HCT116 (cell line): ENCODE data around the gene OR7A5. TPM values are rescaled to one million over a fixed set of nuclear protein-coding genes. Genes with fewer than 3 reads are reported as not detected.

ENCODE experiments used
- ATAC-seq: fragments of 200-7000 bp; cut with Tn5 transposase; 2 replicates; pipeline ENCODE4 v1.9.1; 2020; ENCODE audit warnings: mild to moderate bottlenecking, moderate library complexity
- Bru-seq: library from RNA; stranded (reverse); fragments of 400-500 nt; gene quantifications from one replicate; lab custom pipeline; 2021; lab: Mats Ljungman, UMichigan
- BruChase-seq, 2 experiments: library from RNA; stranded (reverse); fragments of 400-500 nt; gene quantifications; one replicate each; lab custom pipeline; 2021; lab: Mats Ljungman, UMichigan
- BruUV-seq: library from RNA; stranded (reverse); fragments of 400-500 nt; replicated peaks from 2 replicates; lab custom pipeline; 2021; lab: Mats Ljungman, UMichigan
- CTCF ChIA-PET: fragments of 300-600 bp; sonication (Branson Sonifier 250); formaldehyde crosslinking; loops from one replicate; lab custom pipeline; 2021; ENCODE audit warnings: antibody characterized with exemption; lab: Charles Lee
- POLR2A ChIA-PET: fragments of 300-600, 350-600 bp; sonication (Branson Sonifier 250); formaldehyde crosslinking; loops from one replicate; lab custom pipeline; 2021; ENCODE audit warnings: antibody characterized with exemption; lab: Charles Lee
- RAD21 ChIA-PET, 2 experiments: fragments of 300-600 bp; sonication (Branson Sonifier 250); formaldehyde crosslinking; loops; one replicate each; lab custom pipeline; 2023; ENCODE audit warnings: low total read pairs in 2 of 2; ENCODE audit not compliant: uncharacterized antibody in 2 of 2, unreplicated experiment in 2 of 2, low non-redundant PET in 1 of 2; lab: Charles Lee
- DNase-seq: peaks from one replicate; pipeline ENCODE4 v3.0.0-alpha.2; 2010; ENCODE audit warnings: low read depth, low spot score
- H2AFZ ChIP-seq: fragments of 200-600 bp; shearing (Covaris generic), sonication (generic); 2 replicates; pipeline ENCODE4 v1.6.1; 2017; ENCODE audit warnings: low read depth, mixed run types, mixed read lengths, antibody characterized with exemption, low read length; ENCODE audit not compliant: poor library complexity, severe bottlenecking
- H3K27ac ChIP-seq: 2 replicates; pipeline ENCODE4 v1.5.1; 2012; ENCODE audit warnings: low read depth, low read length
- H3K27me3 ChIP-seq: fragments of 200-600 bp; sonication (generic); 2 replicates; pipeline ENCODE4 v1.6.1; 2016; ENCODE audit warnings: mixed run types, low read length, mixed read lengths; ENCODE audit not compliant: insufficient read depth
- H3K36me3 ChIP-seq, 2 experiments: fragments of 200-500 bp in 1 of 2; fragments of 200-600 bp in 1 of 2; sonication (Bioruptor generic) in 1 of 2; sonication (generic) in 1 of 2; 2 replicates each; pipeline versions ENCODE4 v1.5.1 to v1.6.1; 2014 to 2016; ENCODE audit warnings: low read length in 2 of 2, inconsistent platforms in 1 of 2, mixed read lengths in 1 of 2, mixed run types in 1 of 2; ENCODE audit not compliant: insufficient read depth in 2 of 2, control insufficient read depth in 1 of 2
- H3K4me1 ChIP-seq, 2 experiments: fragments of 200-600 bp in 1 of 2; sonication (generic) in 1 of 2; 2 replicates each; pipeline versions ENCODE4 v1.5.1 to v1.6.1; 2012 to 2017; ENCODE audit warnings: low read length in 2 of 2, inconsistent platforms in 1 of 2, mild to moderate bottlenecking in 1 of 2, mixed read lengths in 1 of 2, mixed run types in 1 of 2, moderate library complexity in 1 of 2; ENCODE audit not compliant: insufficient read depth in 2 of 2, control insufficient read depth in 1 of 2
- H3K4me2 ChIP-seq: fragments of 200-600 bp; sonication (generic); 2 replicates; pipeline ENCODE4 v1.6.1; 2017; ENCODE audit warnings: mixed run types, low read length, mixed read lengths
- H3K4me3 ChIP-seq, 2 experiments: fragments of 200-600 bp in 1 of 2; sonication (generic) in 1 of 2; replicated peaks in 1 of 2; 2 replicates each; pipeline ENCODE4 v1.5.1; 2011 to 2016; ENCODE audit warnings: low read length in 2 of 2, control low read depth in 1 of 2, low read depth in 1 of 2, mild to moderate bottlenecking in 1 of 2, mixed read lengths in 1 of 2, mixed run types in 1 of 2
- H3K79me2 ChIP-seq: fragments of 200-600 bp; sonication (generic); 2 replicates; pipeline ENCODE4 v1.6.1; 2017; ENCODE audit warnings: mild to moderate bottlenecking, mixed run types, low read length, moderate library complexity, mixed read lengths; ENCODE audit not compliant: insufficient read depth
- H3K9ac ChIP-seq: fragments of 200-600 bp; sonication (generic); 2 replicates; pipeline ENCODE4 v1.6.1; 2016; ENCODE audit warnings: low read length, mixed read lengths
- H3K9me2 ChIP-seq: fragments of 200-600 bp; sonication (generic), shearing (Covaris generic); 2 replicates; pipeline ENCODE4 v1.6.1; 2017; ENCODE audit warnings: mixed run types, mild to moderate bottlenecking, moderate library complexity; ENCODE audit not compliant: insufficient read depth
- H3K9me3 ChIP-seq, 2 experiments: fragments of 200-500 bp in 1 of 2; fragments of 200-600 bp in 1 of 2; sonication (Bioruptor generic) in 1 of 2; sonication (generic) in 1 of 2; 2 replicates each; pipeline ENCODE4 v1.6.1; 2014 to 2017; ENCODE audit warnings: low read length in 2 of 2, mixed read lengths in 2 of 2, inconsistent platforms in 1 of 2, low read depth in 1 of 2, mild to moderate bottlenecking in 1 of 2, mixed run types in 1 of 2, moderate library complexity in 1 of 2; ENCODE audit not compliant: control insufficient read depth in 1 of 2, insufficient read depth in 1 of 2
- H4K20me1 ChIP-seq: fragments of 200-600 bp; sonication (generic), shearing (Covaris generic); 2 replicates; pipeline ENCODE4 v1.6.1; 2017; ENCODE audit warnings: mixed run types, mild to moderate bottlenecking, moderate library complexity; ENCODE audit not compliant: insufficient read depth
- CBX3 ChIP-seq: IDR thresholded peaks from 2 replicates; pipeline ENCODE4 v1.6.1; 2012; ENCODE audit warnings: low read depth
- CEBPB ChIP-seq: IDR thresholded peaks from 2 replicates; pipeline ENCODE4 v1.6.1; 2012; ENCODE audit warnings: low read depth
- CTCF ChIP-seq, 3 experiments: fragments of 200-600 bp in 1 of 3; sonication (generic) in 1 of 3; IDR thresholded peaks in 2 of 3; conservative IDR thresholded peaks in 1 of 3; 2 replicates each; pipeline ENCODE4 v1.5.1; 2012 to 2017; ENCODE audit warnings: low read depth in 2 of 3, low read length in 2 of 3, antibody characterized with exemption in 1 of 3, borderline replicate concordance in 1 of 3, control low read depth in 1 of 3, mild to moderate bottlenecking in 1 of 3, mixed read lengths in 1 of 3, mixed run types in 1 of 3, moderate library complexity in 1 of 3; ENCODE audit not compliant: insufficient read depth in 1 of 3
- MAX ChIP-seq: IDR thresholded peaks from 2 replicates; pipeline ENCODE4 v1.6.1; 2012
- POLR2AphosphoS5 ChIP-seq: IDR thresholded peaks from 2 replicates; pipeline ENCODE4 v1.6.1; 2011; ENCODE audit warnings: mild to moderate bottlenecking, low read depth, low read length, moderate library complexity
- RAD21 ChIP-seq: IDR thresholded peaks from 2 replicates; pipeline ENCODE4 v1.6.1; 2012; ENCODE audit warnings: low read depth, mild to moderate bottlenecking
- YY1 ChIP-seq: IDR thresholded peaks from 2 replicates; pipeline ENCODE4 v1.6.1; 2011; ENCODE audit warnings: low read length, low read depth, moderate library complexity, mild to moderate bottlenecking; ENCODE audit not compliant: insufficient replicate concordance; ENCODE audit errors: extremely low read depth
- ZBTB33 ChIP-seq: IDR thresholded peaks from 2 replicates; pipeline ENCODE4 v1.6.1; 2011; ENCODE audit warnings: mild to moderate bottlenecking, low read length, moderate library complexity; ENCODE audit not compliant: insufficient replicate concordance; ENCODE audit errors: extremely low read depth
- intact Hi-C: fragments of 100-400 bp; cut with micrococcal nuclease; formaldehyde crosslinking; loops from 2 replicates; pipeline ENCODE4 v1.10.0; 2022
- long read RNA-seq: library from polyadenylated mRNA; unstranded; transcript quantifications from one replicate; pipeline ENCODE4 v2.0.0, GENCODE V29; 2021; ENCODE audit not compliant: unreplicated experiment
- polyA plus RNA-seq: library from polyadenylated mRNA; unstranded; fragments of >200 nt; gene quantifications from 2 replicates; pipeline ENCODE4 v1.2.1, GENCODE V29; 2012; ENCODE audit warnings: missing spikeins
- total RNA-seq: library from RNA; stranded (reverse); gene quantifications from one replicate; pipeline ENCODE4 v1.2.1, GENCODE V29; 2021; ENCODE audit not compliant: unreplicated experiment

The OR7A5 gene
- total RNA-seq (not detected), Bru-seq, nascent RNA (not detected), BruChase-seq, experiment 1, labeled RNA remaining after a 6-hour chase (not detected), BruChase-seq, experiment 2, labeled RNA remaining after a 2-hour chase (not detected)
- not detected in 2 replicates for polyA plus RNA-seq
- long read RNA-seq, result 0 reads

GRCh38 chr19:14835011-14835410 is at the start of gene OR7A5, which contains the start of gene OR7C1:
Gene OR7A5 (minus strand): TSS chr19:14835185. CDS start chr19:14828241, 6,944 bp downstream.
Gene OR7C1 (minus strand): TSS chr19:14835185. CDS start chr19:14800136, 35,049 bp downstream.
- ChIA-PET CTCF (no interaction called here), POLR2A (no interaction called here), RAD21 (no interaction called here)
- Histone ChIP-seq H3K36me3 (no peaks in the 10 kb centered on the region), H3K79me2 (no peaks in the 10 kb centered on the region), H3K27ac (no peak within 1 kb of the TSS), H3K4me3 (no peak within 1 kb of the TSS), H3K9me2 (no peaks in the 10 kb centered on the region), H3K4me1 (0 out of 4 replicates have a peak, but pooled peaks cover 0 to 2% of the 10 kb centered on the region in 2 experiments), H3K27me3 (0 out of 2 replicates have a peak, but pooled peaks cover 6% of the 10 kb centered on the region), H3K4me2 (no peak within 1 kb of the TSS), H3K9me3 (no peaks in the 10 kb centered on the region), H2AFZ (no peak within 1 kb of the TSS), H4K20me1 (no peaks in the 10 kb centered on the region), H3K9ac (no peak within 1 kb of the TSS)
- intact Hi-C loops, result no loop called here
- TF ChIP-seq CEBPB (no peak), POLR2AphosphoS5 (no peak), MAX (no peak), YY1 (no peak), CBX3 (no peak), CTCF (IDR thresholded peaks at IDR 0.05 in 2 of 3, conservative IDR thresholded peaks at IDR 0.05 in 1 of 3; ENCODE audit: borderline replicate concordance in 1 of 3, insufficient read depth in 1 of 3, low read depth in 2 of 3, low read length in 2 of 3) (no peak), RAD21 (no peak), ZBTB33 (no peak)
- DNase-seq (no peak), ATAC-seq (no peak)
- no TSS peak for BruUV-seq
